LHCN-M2 (cell line): ENCODE measurements around the gene SRRT. TPM values are rescaled to one million over a fixed set of nuclear protein-coding genes. Genes with fewer than 3 reads are reported as not detected.

Experiments used
- DNase-seq: peaks from one replicate; pipeline ENCODE4 v3.0.0-alpha.2; 2012; ENCODE audit warnings: low read depth
- total RNA-seq: library from RNA; depleted of rRNA; stranded (reverse); fragments of >200 nt; gene quantifications from 2 replicates; pipeline ENCODE4 v1.2.3, GENCODE V29; 2014

Gene SRRT
- total RNA-seq, 1 experiment from 2014 or later = 121 TPM

DNA sequence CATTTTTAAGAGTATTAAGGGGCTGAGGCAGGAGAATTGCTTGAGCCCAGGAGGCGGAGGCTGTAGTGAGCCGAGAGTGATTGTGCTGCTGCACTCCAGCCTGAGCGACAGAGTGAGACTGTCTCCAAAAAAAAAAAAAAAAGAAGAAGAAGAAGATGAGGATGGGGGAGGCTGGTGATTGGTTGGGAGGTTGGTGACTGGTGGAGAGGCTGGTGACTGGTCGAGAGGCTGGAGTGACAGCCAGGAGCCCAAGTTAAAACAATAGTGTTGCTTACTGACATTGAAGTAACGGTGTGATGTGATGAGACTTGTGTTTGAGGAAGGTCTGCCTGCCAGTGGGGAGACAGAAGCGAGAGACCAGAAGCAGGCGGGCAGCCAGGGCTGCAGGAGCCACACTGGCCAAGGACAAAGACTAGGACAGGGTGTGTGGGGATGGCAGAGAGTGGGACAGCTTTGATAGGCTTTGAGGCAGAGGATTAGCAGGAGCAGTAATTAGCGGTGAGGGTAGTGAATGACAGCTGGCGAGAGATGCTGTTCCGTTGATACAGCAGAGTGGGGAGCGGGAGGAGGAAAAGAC lies 4.9 kb downstream of the SRRT start:
- no peak for DNase-seq

DNA sequence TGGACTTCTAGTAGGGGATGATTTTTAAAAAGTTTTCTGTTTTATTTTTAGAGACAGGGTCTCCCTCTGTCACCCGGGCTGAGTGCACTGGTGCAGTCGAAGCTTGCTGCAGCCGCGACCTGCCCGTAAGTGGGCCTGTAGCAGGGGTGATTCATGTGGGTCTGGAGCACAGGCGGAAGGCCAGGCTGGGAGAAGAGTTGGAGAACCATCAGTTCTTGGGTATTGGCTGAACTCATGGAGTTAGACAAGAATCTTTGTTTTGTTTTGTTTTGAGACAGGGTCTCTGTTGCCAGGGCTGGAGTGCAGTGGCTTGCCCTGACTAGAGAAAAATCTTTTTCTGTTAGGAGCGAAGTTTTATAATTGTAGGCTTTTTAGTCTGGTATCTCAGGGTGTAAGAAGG lies 5.7 kb downstream of the SRRT start:
- DNase-seq = no peak

GRCh38 chr7:100881136-100881535 lies 6.2 kb downstream of the SRRT start:
- DNase-seq = no peak

GRCh38 chr7:100882201-100882600 lies 7.3 kb downstream of the SRRT start:
- DNase-seq = no peak

DNA sequence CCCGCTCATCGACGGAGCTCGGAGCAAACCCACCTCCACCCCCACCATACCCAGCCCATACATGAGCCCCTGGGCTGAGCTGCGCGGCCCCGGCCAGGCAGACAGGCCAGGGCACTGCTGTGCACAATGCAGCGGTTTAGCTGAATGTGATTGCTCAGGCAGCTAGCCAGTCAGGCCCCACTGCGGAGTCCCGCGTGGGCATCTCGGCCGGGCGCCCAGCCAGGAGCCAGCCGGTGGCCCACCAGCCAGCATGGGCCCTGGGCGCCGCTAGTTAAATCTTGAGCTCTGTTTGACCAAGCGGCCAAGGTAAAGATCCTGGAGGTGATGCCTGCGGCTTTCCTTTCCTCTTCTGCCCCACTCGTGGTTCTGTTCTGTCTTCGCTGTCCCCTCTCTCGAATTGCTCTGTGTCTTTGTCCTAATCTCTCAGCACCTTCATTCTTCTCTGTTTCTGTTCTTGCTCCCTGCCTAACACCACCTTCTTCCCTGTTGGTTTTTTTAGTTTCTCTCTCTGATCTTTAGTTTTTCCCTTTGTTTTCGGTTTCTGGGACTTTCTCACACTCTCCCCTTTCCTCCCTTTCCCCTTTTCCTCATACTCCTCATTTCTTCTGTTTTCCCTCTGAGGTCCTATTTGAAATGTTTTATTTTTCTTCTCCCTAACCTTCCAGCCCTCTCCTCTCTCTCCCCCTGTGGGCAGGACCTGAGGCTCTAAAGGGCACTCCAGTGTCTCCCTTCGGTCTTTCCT lies 8.1 kb downstream of the SRRT start:
- no peak for DNase-seq

- DNase-seq = no peak
Measured at GRCh38 chr7:100884736-100885439, 10.0 kb downstream of the SRRT start.

- no peak for DNase-seq
Measured at GRCh38 chr7:100885440-100886141, 10.7 kb downstream of the SRRT start.

- no peak for DNase-seq
Measured at GRCh38 chr7:100886142-100886935, 11.4 kb downstream of the SRRT start.

GRCh38 chr7:100886936-100887515 lies 12.1 kb downstream of the SRRT start:
- no peak for DNase-seq

GRCh38 chr7:100887516-100888290 lies 12.8 kb downstream of the SRRT start:
- no peak for DNase-seq

DNA sequence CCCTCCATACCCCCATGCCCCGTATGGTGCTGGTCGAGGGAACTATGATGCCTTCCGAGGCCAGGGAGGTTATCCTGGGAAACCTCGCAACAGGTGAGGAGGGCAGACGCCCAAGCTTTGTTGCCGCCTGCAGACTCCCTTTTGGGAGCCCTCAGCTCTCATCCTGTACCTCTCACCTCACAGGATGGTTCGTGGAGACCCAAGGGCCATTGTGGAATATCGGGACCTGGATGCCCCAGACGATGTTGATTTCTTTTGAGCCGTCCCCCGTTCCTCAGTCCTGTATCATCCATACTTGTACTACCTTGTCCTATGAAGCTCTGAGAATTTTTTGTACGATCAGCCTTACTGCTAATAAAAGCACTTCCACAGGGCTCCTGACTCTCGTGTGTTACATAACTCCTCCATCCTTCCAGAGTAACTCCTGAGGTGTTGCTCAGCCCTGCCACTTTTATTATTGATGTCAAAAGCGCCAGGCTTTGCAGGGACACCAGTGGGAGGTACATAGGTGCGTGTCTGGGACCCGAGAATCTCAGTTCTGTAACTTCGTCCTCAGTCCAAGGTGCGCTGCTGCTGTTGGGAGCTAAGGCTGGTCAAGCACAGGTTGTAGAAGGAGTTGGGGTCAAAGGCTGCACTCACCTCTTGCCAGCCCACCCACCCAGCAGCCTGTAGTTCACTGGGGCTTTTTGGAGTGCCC lies 13.5 kb downstream of the SRRT start:
- no peak for DNase-seq

- DNase-seq = no peak
Measured at GRCh38 chr7:100888988-100889750, 14.3 kb downstream of the SRRT start, which contains the start of gene UFSP1. TSS of gene UFSP1 (minus strand) at chr7:100889715. CDS start at chr7:100889271, 444 bp downstream.

DNA sequence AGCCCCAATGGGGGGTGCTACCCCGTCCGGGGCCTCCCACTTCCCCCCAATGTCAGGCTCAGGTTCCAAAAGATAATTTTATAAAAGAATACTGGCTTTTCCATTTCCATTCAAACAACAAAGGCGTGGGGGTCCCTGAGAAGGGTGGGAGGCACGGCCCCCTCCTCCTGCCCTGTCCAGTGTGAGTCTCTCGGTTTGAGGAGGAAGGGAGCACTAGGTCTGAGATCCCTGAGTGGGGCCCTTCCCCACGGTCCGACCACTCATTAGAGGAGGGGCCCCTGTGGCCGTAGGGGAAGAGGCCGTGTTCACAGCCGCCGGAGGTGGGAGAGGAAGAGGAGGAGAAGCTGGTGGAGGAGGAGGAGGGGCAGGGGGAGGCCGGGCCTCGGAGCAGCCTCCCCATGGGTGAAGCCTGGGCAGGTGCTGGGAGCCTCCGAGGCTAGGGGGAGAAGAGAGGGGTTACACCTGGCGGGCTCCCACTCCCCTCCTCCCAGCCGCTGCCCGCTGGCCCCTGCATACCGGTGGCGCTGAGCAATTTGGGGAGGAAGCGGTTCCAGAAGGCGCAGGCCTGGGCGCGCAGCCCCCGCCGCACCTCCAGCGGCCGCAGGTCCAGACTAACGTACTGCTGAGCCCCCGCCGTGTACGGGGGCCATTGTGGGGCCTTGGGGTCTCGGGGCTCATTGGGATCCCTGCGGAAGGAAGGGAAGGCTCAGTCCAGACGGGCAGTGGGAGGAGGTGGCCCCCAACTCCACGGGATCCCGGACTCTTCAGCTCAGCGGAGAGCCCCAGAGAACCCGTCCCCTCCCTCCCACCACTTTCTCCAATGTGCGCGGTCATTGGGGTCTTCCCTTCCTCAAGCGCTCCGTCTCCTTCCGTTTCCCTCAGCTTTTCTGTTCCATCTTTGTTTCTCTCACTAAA lies 16.0 kb downstream of the SRRT start:
- DNase-seq = no peak

- no peak for DNase-seq
Measured at GRCh38 chr7:100891568-100892247, 16.8 kb downstream of the SRRT start.

DNA sequence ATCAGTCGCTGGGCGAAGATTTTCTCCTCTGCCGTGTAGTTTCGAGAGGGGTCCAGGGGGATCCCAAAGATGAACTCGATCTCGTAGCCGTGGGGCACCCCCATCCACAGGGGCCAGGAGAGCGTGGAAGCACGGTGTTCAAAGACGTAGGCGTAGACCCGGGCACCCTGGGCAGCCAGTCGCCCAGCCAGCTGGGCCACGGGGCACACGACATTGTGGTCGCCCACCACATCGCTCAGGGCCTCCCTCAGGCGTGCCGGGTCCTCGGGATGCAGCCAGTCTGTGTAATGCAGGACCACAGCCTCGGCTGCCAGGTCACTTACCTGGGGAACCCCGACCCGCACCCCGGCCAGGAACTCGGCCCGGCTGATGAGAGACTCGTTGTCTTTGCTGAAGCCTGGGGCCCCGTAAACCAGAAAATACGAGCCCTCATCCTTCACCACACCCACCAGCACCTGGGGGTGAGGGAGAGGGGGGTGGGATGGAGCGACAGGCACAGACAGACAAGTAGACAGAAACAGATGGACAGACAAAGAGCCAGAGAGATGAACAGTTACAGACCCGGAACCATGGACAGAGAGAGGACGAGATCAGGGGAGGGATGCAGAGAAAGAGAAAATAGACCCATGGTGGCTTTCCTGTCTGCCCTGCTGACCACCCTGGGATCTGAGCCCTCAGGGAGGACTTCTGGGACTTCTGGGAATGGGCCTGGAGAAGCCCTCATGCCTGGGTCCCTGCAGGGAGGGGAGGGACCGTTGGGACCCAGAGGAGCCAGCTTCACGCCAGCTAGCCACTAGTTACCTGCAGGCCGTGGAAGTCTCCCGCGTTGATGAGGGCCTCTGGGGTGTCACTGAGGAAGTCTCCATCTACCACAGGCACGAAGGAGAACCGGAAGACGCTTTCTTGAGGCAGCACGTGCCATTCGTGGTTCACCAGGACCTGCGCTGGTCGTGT lies 17.7 kb downstream of the SRRT start:
- no peak for DNase-seq
